CD4-positive, CD25-positive, alpha-beta regulatory T cell (primary cell): Measurements from ENCODE around the gene UBE2I. TPM values are rescaled to one million over a fixed set of nuclear protein-coding genes. Genes with fewer than 3 reads are reported as not detected.

Experiments
- ATAC-seq, 2 donors: fragments of 150-1000 bp; cut with Tn5 transposase; one replicate each; pipeline ENCODE4 v1.10.0; 2021; ENCODE audit warnings: low read depth in 2 of 2, moderate number of reproducible peaks in 2 of 2, moderate library complexity in 1 of 2
- DNase-seq, 3 donors: peaks; one replicate each; pipeline versions ENCODE4 v3.0.0 to v3.0.0-alpha.2; 2012 to 2022; ENCODE audit warnings: mixed read lengths in 1 of 3
- H3K27ac ChIP-seq: one replicate; pipeline ENCODE4 v1.7.0; 2013; ENCODE audit warnings: mild to moderate bottlenecking, low read length; ENCODE audit not compliant: insufficient read depth, poor library complexity, severe bottlenecking
- H3K27me3 ChIP-seq: one replicate; pipeline ENCODE4 v1.7.0; 2013; ENCODE audit warnings: low read length; ENCODE audit not compliant: control insufficient read depth, insufficient read depth
- H3K36me3 ChIP-seq: one replicate; pipeline ENCODE4 v1.7.0; 2013; ENCODE audit warnings: mild to moderate bottlenecking, low read length, moderate library complexity; ENCODE audit not compliant: control insufficient read depth, insufficient read depth
- H3K4me1 ChIP-seq: 2 replicates; pipeline ENCODE4 v1.7.0; 2013; ENCODE audit warnings: mild to moderate bottlenecking, low read length; ENCODE audit not compliant: insufficient read depth, control insufficient read depth, poor library complexity, severe bottlenecking
- H3K4me3 ChIP-seq: one replicate; pipeline ENCODE4 v1.7.0; 2013; ENCODE audit warnings: low read depth, mild to moderate bottlenecking, low read length, moderate library complexity
- H3K9me3 ChIP-seq, 2 experiments: 1 replicate in 1 of 2; 2 replicates in 1 of 2; pipeline ENCODE4 v1.7.0; 2013; ENCODE audit warnings: low read length in 2 of 2, mild to moderate bottlenecking in 1 of 2, moderate library complexity in 1 of 2; ENCODE audit not compliant: control insufficient read depth in 2 of 2
- H3K27ac Mint-ChIP-seq, 3 donors: one replicate each; pipeline ENCODE4 v1.8.0; 2020 to 2022; ENCODE audit warnings: mild to moderate bottlenecking in 3 of 3, mixed read lengths in 3 of 3, moderate library complexity in 2 of 3
- H3K27me3 Mint-ChIP-seq: one replicate; pipeline ENCODE4 v1.8.0; 2022; ENCODE audit warnings: mild to moderate bottlenecking, mixed read lengths
- H3K36me3 Mint-ChIP-seq: one replicate; pipeline ENCODE4 v1.8.0; 2020; ENCODE audit warnings: mixed read lengths
- H3K4me1 Mint-ChIP-seq, 4 donors: one replicate each; pipeline ENCODE4 v1.8.0; 2020 to 2022; ENCODE audit warnings: mixed read lengths in 4 of 4, mild to moderate bottlenecking in 1 of 4
- H3K4me3 Mint-ChIP-seq, 4 donors: one replicate each; pipeline ENCODE4 v1.8.0; 2020 to 2022; ENCODE audit warnings: mild to moderate bottlenecking in 4 of 4, mixed read lengths in 4 of 4, moderate library complexity in 3 of 4
- H3K9me3 Mint-ChIP-seq, 7 donors: one replicate each; pipeline ENCODE4 v1.8.0; 2020 to 2022; ENCODE audit warnings: mixed read lengths in 7 of 7, mild to moderate bottlenecking in 3 of 7, moderate library complexity in 2 of 7
- polyA plus RNA-seq, 4 donors: library from polyadenylated mRNA; unstranded; fragments of 300-500 nt; fragmentation: Illumina TruSeq; gene quantifications; one replicate each; pipeline ENCODE4 v1.2.3, GENCODE V29; 2021
- total RNA-seq: library from RNA; stranded (reverse); gene quantifications from one replicate; pipeline ENCODE4 v1.2.3, GENCODE V29; 2022

Gene UBE2I
- total and polyA plus RNA-seq, 5 donors from 2014 or later, result 75.5 to 205 (median 95.6) TPM

- Mint-ChIP-seq H3K27ac (peak overlapping the region in 1 of 3 donors; percentile 94), H3K4me3 (no peak overlapping the region), H3K27me3 (peaks cover 14% of the 10 kb centered on the region), H3K9me3 (peaks cover 0 to 3% (median 0%) of the 10 kb centered on the region in 7 donors), H3K36me3 (no peaks in the 10 kb centered on the region), H3K4me1 (peaks cover 0 to 3% (median 0%) of the 10 kb centered on the region in 4 donors)
- ATAC-seq (no peak), DNase-seq (no peak)
- no peak overlapping the region for H3K27ac ChIP-seq
- H3K27me3 ChIP-seq, result no peaks in the 10 kb centered on the region
- no peaks in the 10 kb centered on the region for H3K4me1 ChIP-seq
- no peaks in the 10 kb centered on the region for H3K9me3 ChIP-seq
- H3K4me3 ChIP-seq, result no peak overlapping the region
- no peaks in the 10 kb centered on the region for H3K36me3 ChIP-seq
Observed at GRCh38 chr16:1285669-1286512, 23.5 kb upstream of the UBE2I start.

GRCh38 chr16:1286513-1287094 lies 22.8 kb upstream of the UBE2I start:
- Histone ChIP-seq H3K27me3 (no peaks in the 10 kb centered on the region), H3K36me3 (no peaks in the 10 kb centered on the region), H3K4me1 (no peaks in the 10 kb centered on the region), H3K9me3 (no peaks in the 10 kb centered on the region), H3K4me3 (no peak overlapping the region), H3K27ac (no peak overlapping the region)
- DNase-seq (no peak), ATAC-seq (no peak)
- Mint-ChIP-seq H3K4me1 (peaks cover 0 to 3% (median 0%) of the 10 kb centered on the region in 4 donors), H3K4me3 (no peak overlapping the region), H3K9me3 (peaks cover 0 to 3% (median 0%) of the 10 kb centered on the region in 7 donors), H3K27ac (no peak overlapping the region), H3K36me3 (no peaks in the 10 kb centered on the region), H3K27me3 (peaks cover 20% of the 10 kb centered on the region)

GRCh38 chr16:1287982-1288670 lies 21.3 kb upstream of the UBE2I start:
- H3K27ac ChIP-seq, result no peak overlapping the region
- H3K9me3 Mint-ChIP-seq, result peaks cover 0 to 3% (median 0%) of the 10 kb centered on the region in 7 donors
- H3K4me3 ChIP-seq, result no peak overlapping the region
- ATAC-seq, result no peak
- no peaks in the 10 kb centered on the region for H3K27me3 ChIP-seq
- no peaks in the 10 kb centered on the region for H3K4me1 ChIP-seq
- peaks cover 0 to 3% (median 0%) of the 10 kb centered on the region in 4 donors for H3K4me1 Mint-ChIP-seq
- H3K36me3 ChIP-seq, result no peaks in the 10 kb centered on the region
- no peaks in the 10 kb centered on the region for H3K9me3 ChIP-seq
- DNase-seq, result no peak
- no peak overlapping the region for H3K27ac Mint-ChIP-seq
- no peaks in the 10 kb centered on the region for H3K36me3 Mint-ChIP-seq
- peaks cover 27% of the 10 kb centered on the region for H3K27me3 Mint-ChIP-seq
- H3K4me3 Mint-ChIP-seq, result no peak overlapping the region

- Histone ChIP-seq H3K27ac (no peak overlapping the region), H3K4me3 (no peak overlapping the region), H3K9me3 (no peaks in the 10 kb centered on the region), H3K36me3 (no peaks in the 10 kb centered on the region), H3K4me1 (no peaks in the 10 kb centered on the region), H3K27me3 (peaks cover 2% of the 10 kb centered on the region)
- Mint-ChIP-seq H3K36me3 (no peaks in the 10 kb centered on the region), H3K27ac (no peak overlapping the region), H3K4me1 (peaks cover 0 to 3% (median 0%) of the 10 kb centered on the region in 4 donors), H3K27me3 (peaks cover 35% of the 10 kb centered on the region), H3K9me3 (peaks cover 0 to 2% (median 0%) of the 10 kb centered on the region in 7 donors), H3K4me3 (no peak overlapping the region)
- DNase-seq (no peak), ATAC-seq (peak in 1 of 2 donors; percentile 53)
Observed at GRCh38 chr16:1288813-1289476, 20.5 kb upstream of the UBE2I start.

- H3K27ac Mint-ChIP-seq, result no peak overlapping the region
- no peak for ATAC-seq
- H3K4me1 ChIP-seq, result no peaks in the 10 kb centered on the region
- no peaks in the 10 kb centered on the region for H3K9me3 ChIP-seq
- H3K4me3 Mint-ChIP-seq, result no peak overlapping the region
- DNase-seq, result no peak
- H3K27me3 ChIP-seq, result peaks cover 3% of the 10 kb centered on the region
- peaks cover 0 to 2% (median 0%) of the 10 kb centered on the region in 7 donors for H3K9me3 Mint-ChIP-seq
- no peaks in the 10 kb centered on the region for H3K36me3 ChIP-seq
- peaks cover 0 to 3% (median 0%) of the 10 kb centered on the region in 4 donors for H3K4me1 Mint-ChIP-seq
- H3K27ac ChIP-seq, result no peak overlapping the region
- H3K27me3 Mint-ChIP-seq, result peaks cover 40% of the 10 kb centered on the region
- no peak overlapping the region for H3K4me3 ChIP-seq
- no peaks in the 10 kb centered on the region for H3K36me3 Mint-ChIP-seq
Observed at GRCh38 chr16:1289477-1289866, 20.0 kb upstream of the UBE2I start.

GRCh38 chr16:1290063-1290501 lies 19.4 kb upstream of the UBE2I start:
- H3K9me3 ChIP-seq, result no peaks in the 10 kb centered on the region
- Mint-ChIP-seq H3K4me1 (peaks cover 0 to 3% (median 0%) of the 10 kb centered on the region in 4 donors), H3K9me3 (peaks cover 0 to 2% (median 0%) of the 10 kb centered on the region in 7 donors), H3K27me3 (peaks cover 42% of the 10 kb centered on the region), H3K27ac (no peak overlapping the region), H3K4me3 (no peak overlapping the region), H3K36me3 (no peaks in the 10 kb centered on the region)
- DNase-seq, result no peak
- peaks cover 3% of the 10 kb centered on the region for H3K27me3 ChIP-seq
- no peaks in the 10 kb centered on the region for H3K4me1 ChIP-seq
- H3K27ac ChIP-seq, result no peak overlapping the region
- no peaks in the 10 kb centered on the region for H3K36me3 ChIP-seq
- no peak for ATAC-seq
- no peak overlapping the region for H3K4me3 ChIP-seq

GRCh38 chr16:1290860-1291575 lies 18.4 kb upstream of the UBE2I start:
- Mint-ChIP-seq H3K4me3 (no peak overlapping the region), H3K27me3 (peaks cover 42% of the 10 kb centered on the region), H3K4me1 (peaks cover 0 to 3% (median 0%) of the 10 kb centered on the region in 4 donors), H3K36me3 (no peaks in the 10 kb centered on the region), H3K27ac (no peak overlapping the region), H3K9me3 (peaks cover 0 to 2% (median 0%) of the 10 kb centered on the region in 7 donors)
- Histone ChIP-seq H3K36me3 (no peaks in the 10 kb centered on the region), H3K27ac (no peak overlapping the region), H3K4me1 (no peaks in the 10 kb centered on the region), H3K27me3 (peaks cover 6% of the 10 kb centered on the region), H3K4me3 (no peak overlapping the region), H3K9me3 (no peaks in the 10 kb centered on the region)
- no peak for ATAC-seq
- no peak for DNase-seq
